ENCODE measurements around the gene TRPT1. TPM values are rescaled to one million over a fixed set of nuclear protein-coding genes. Genes with fewer than 3 reads are reported as not detected.
A peak's percentile ranks its signal among the peaks of the same experiment; 100 is the strongest.

Gene TRPT1
- total RNA-seq, 4 donors from 2014 or later: 80.9 to 231 (median 139) TPM

- Histone ChIP-seq H3K27ac (peak within 1 kb of the TSS; percentile 70 to 78 (median 78)), H3K4me3 (peak within 1 kb of the TSS; percentile 37 to 47 (median 44)), H3K4me1 (peaks cover 17 to 22% of the 10 kb centered on the region in 2 donors), H3K27me3 (no peaks in the 10 kb centered on the region), H3K9me3 (no peaks in the 10 kb centered on the region), H3K36me3 (peaks cover 3 to 45% of the 10 kb centered on the region in 2 donors)
- ATAC-seq: no peak
- TF ChIP-seq CTCF (IDR thresholded peaks at IDR 0.05 in 4 of 5, conservative IDR thresholded peaks at IDR 0.05 in 1 of 5) (no peak), POLR2A (IDR thresholded peaks at IDR 0.05) (peak in 1 of 2 donors; percentile 29)
- in situ Hi-C loops (cut with MboI; ENCODE audit: low sequenced_read_pairs in 4 of 4): loop anchor here in 1 of 4 donors (5.0 kb wide), 1 partner anchor 96 kb away; the partner anchor contains the start of gene CATSPERZ
- intact Hi-C loops (cut with DNase I; ENCODE audit: low total_unique reads): no loop called here
- peak in 1 of 2 donors; percentile 51 for DNase-seq
These were observed 19.3 kb downstream of the TRPT1 start, which contains the start of gene FERMT3 for GRCh38 chr11:64206457-64207255. TSS of gene FERMT3 (plus strand) at chr11:64206721. CDS start at chr11:64207365, 644 bp downstream.

DNA sequence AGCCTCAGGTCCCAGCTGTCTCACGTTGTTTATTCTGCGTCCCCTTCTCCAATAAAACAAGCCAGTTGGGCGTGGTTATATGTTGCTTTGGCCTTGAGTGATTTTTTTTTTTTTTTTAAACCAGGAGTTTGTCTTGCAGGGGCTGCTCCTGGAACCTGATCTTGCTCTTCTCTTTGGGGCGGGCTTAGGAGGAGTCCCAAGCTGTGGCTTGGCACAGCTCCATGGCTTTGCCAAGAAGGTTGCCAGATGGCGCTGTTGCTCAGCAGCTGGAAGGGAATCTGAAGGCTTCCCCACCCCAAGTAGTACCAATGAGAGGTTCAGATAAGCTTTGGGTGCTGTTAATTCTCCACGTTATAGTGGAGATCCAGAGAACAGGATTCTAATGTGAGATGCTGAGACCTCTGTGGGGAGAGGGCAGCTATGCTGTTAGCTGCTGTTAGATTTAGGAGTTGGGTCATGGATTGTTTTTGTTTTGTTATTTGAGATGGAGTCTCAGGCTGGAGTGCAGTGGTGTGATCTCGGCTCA is 21.5 kb downstream of the TRPT1 start:
- in situ Hi-C loops (cut with MboI; ENCODE audit: low sequenced_read_pairs in 4 of 4) (loop anchor here in 2 of 4 donors (5.0 kb wide), 1 partner anchor 93 kb away; no protein-coding TSS in a partner anchor), intact Hi-C loops (cut with DNase I; ENCODE audit: low total_unique reads) (loop anchor here (1.0 kb wide), 4 partner anchors 47 to 100 kb away; partner anchors contain the start of gene PLCB3)
- peak overlapping the region; percentile 24 to 78 (median 26) for H3K27ac ChIP-seq
- peaks cover 17 to 22% of the 10 kb centered on the region in 2 donors for H3K4me1 ChIP-seq
- peak; percentile 92 to 96 for ATAC-seq
- TF ChIP-seq CTCF (IDR thresholded peaks at IDR 0.05 in 4 of 5, conservative IDR thresholded peaks at IDR 0.05 in 1 of 5) (peak; percentile 55 to 80 (median 69)), POLR2A (IDR thresholded peaks at IDR 0.05) (no peak)
- no peak overlapping the region for H3K4me3 ChIP-seq
- no peaks in the 10 kb centered on the region for H3K9me3 ChIP-seq
- H3K36me3 ChIP-seq: peaks cover 3 to 63% of the 10 kb centered on the region in 2 donors
- no peaks in the 10 kb centered on the region for H3K27me3 ChIP-seq
- DNase-seq: peak; percentile 76 to 88

DNA sequence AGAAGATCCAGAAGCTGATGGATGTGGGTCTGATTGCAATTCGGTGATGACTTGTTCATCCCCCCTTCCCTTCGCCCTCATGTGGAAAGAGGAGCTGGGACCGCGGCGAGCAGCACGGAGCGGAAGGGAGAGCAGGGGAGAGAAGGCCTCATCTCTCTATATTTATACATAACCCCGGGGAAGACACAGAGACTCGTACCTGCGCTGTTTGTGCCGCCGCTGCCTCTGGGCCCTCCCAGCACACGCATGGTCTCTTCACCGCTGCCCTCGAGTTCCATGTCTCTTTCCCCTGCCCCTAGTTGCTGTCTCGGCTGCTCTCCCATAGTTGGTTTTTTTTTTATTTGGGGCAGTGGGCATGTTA is 21.9 kb downstream of the TRPT1 start:
- Histone ChIP-seq H3K4me3 (no peak overlapping the region), H3K9me3 (no peaks in the 10 kb centered on the region), H3K27me3 (no peaks in the 10 kb centered on the region), H3K4me1 (peaks cover 17 to 22% of the 10 kb centered on the region in 2 donors), H3K27ac (peak overlapping the region in 2 of 4 donors; percentile 27 to 78), H3K36me3 (peaks cover 3 to 66% of the 10 kb centered on the region in 2 donors)
- intact Hi-C loops (cut with DNase I; ENCODE audit: low total_unique reads) (loop anchor here (1.0 kb wide), 4 partner anchors 47 to 100 kb away; partner anchors contain the start of gene PLCB3), in situ Hi-C loops (cut with MboI; ENCODE audit: low sequenced_read_pairs in 4 of 4) (loop anchor here in 2 of 4 donors (5.0 kb wide), 1 partner anchor 93 kb away; no protein-coding TSS in a partner anchor)
- DNase-seq (no peak), ATAC-seq (no peak)
- no peak for TF ChIP-seq POLR2A (IDR thresholded peaks at IDR 0.05)
- no peak for TF ChIP-seq CTCF (IDR thresholded peaks at IDR 0.05 in 4 of 5, conservative IDR thresholded peaks at IDR 0.05 in 1 of 5)

- intact Hi-C loops (cut with DNase I; ENCODE audit: low total_unique reads): loop anchor here (1.0 kb wide), 4 partner anchors 48 to 101 kb away; partner anchors contain the start of gene PLCB3
- H3K9me3 ChIP-seq: no peaks in the 10 kb centered on the region
- in situ Hi-C loops (cut with MboI; ENCODE audit: low sequenced_read_pairs in 4 of 4): loop anchor here in 2 of 4 donors (5.0 kb wide), 1 partner anchor 94 kb away; no protein-coding TSS in a partner anchor
- DNase-seq: no peak
- H3K27me3 ChIP-seq: no peaks in the 10 kb centered on the region
- no peak overlapping the region for H3K27ac ChIP-seq
- H3K4me3 ChIP-seq: no peak overlapping the region
- TF ChIP-seq POLR2A (IDR thresholded peaks at IDR 0.05): no peak
- no peak for TF ChIP-seq CTCF (IDR thresholded peaks at IDR 0.05 in 4 of 5, conservative IDR thresholded peaks at IDR 0.05 in 1 of 5)
- ATAC-seq: no peak
- H3K4me1 ChIP-seq: peaks cover 17 to 22% of the 10 kb centered on the region in 2 donors
- H3K36me3 ChIP-seq: peaks cover 3 to 71% of the 10 kb centered on the region in 2 donors
These were observed 22.4 kb downstream of the TRPT1 start for GRCh38 chr11:64203421-64204079.

All from gastrocnemius medialis (tissue), 4 donors.